CD8-positive, alpha-beta memory T cell (primary cell): Measurements from ENCODE around the gene PRKCD. TPM values are rescaled to one million over a fixed set of nuclear protein-coding genes. Genes with fewer than 3 reads are reported as not detected.

Experiments
- CTCF ChIA-PET: fragments of 350-600 bp; sonication (Branson Sonifier 250); formaldehyde crosslinking; loops from one replicate; lab custom pipeline; 2021; ENCODE audit warnings: antibody characterized with exemption; lab: Charles Lee
- POLR2A ChIA-PET: fragments of 350-600 bp; sonication (Branson Sonifier 250); formaldehyde crosslinking; loops from one replicate; lab custom pipeline; 2021; ENCODE audit warnings: antibody characterized with exemption; lab: Charles Lee
- DNase-seq, 5 donors: peaks; one replicate each; pipeline versions ENCODE4 v3.0.0 to v3.0.0-alpha.2; 2020 to 2022; ENCODE audit warnings: mixed read lengths in 1 of 5
- H3K27ac ChIP-seq: one replicate; pipeline ENCODE4 v1.7.0; 2013; ENCODE audit warnings: low read depth, mild to moderate bottlenecking, low read length, moderate library complexity
- H3K27me3 ChIP-seq: 2 replicates; pipeline ENCODE4 v1.7.0; 2013; ENCODE audit warnings: low read length, mild to moderate bottlenecking; ENCODE audit not compliant: insufficient read depth, poor library complexity, severe bottlenecking
- H3K36me3 ChIP-seq: 2 replicates; pipeline ENCODE4 v1.7.0; 2013; ENCODE audit warnings: mild to moderate bottlenecking, low read length, moderate library complexity; ENCODE audit not compliant: insufficient read depth
- H3K4me1 ChIP-seq: 2 replicates; pipeline ENCODE4 v1.7.0; 2013; ENCODE audit warnings: mild to moderate bottlenecking, low read length, moderate library complexity; ENCODE audit not compliant: insufficient read depth
- H3K4me3 ChIP-seq: 2 replicates; pipeline ENCODE4 v1.7.0; 2013; ENCODE audit warnings: mild to moderate bottlenecking, low read length
- H3K9me3 ChIP-seq: 2 replicates; pipeline ENCODE4 v1.7.0; 2013; ENCODE audit warnings: mild to moderate bottlenecking, low read length
- H3K27ac Mint-ChIP-seq, 8 donors: one replicate each; pipeline ENCODE4 v1.8.0; 2020 to 2021; ENCODE audit warnings: mixed read lengths in 8 of 8, mild to moderate bottlenecking in 6 of 8, inconsistent platforms in 3 of 8, moderate library complexity in 3 of 8
- H3K27me3 Mint-ChIP-seq, 2 donors: one replicate each; pipeline ENCODE4 v1.8.0; 2020 to 2021; ENCODE audit warnings: mixed read lengths in 2 of 2, mild to moderate bottlenecking in 1 of 2, moderate library complexity in 1 of 2
- H3K36me3 Mint-ChIP-seq, 3 donors: one replicate each; pipeline ENCODE4 v1.8.0; 2020 to 2021; ENCODE audit warnings: mixed read lengths in 3 of 3, inconsistent platforms in 1 of 3, mild to moderate bottlenecking in 1 of 3
- H3K4me1 Mint-ChIP-seq, 3 donors: one replicate each; pipeline ENCODE4 v1.8.0; 2020 to 2021; ENCODE audit warnings: mixed read lengths in 3 of 3, inconsistent platforms in 1 of 3, mild to moderate bottlenecking in 1 of 3
- H3K4me3 Mint-ChIP-seq, 7 donors: one replicate each; pipeline ENCODE4 v1.8.0; 2020 to 2021; ENCODE audit warnings: mixed read lengths in 7 of 7, mild to moderate bottlenecking in 6 of 7, moderate library complexity in 4 of 7, inconsistent platforms in 2 of 7
- H3K9me3 Mint-ChIP-seq, 5 donors: one replicate each; pipeline ENCODE4 v1.8.0; 2020 to 2022; ENCODE audit warnings: mixed read lengths in 5 of 5, mild to moderate bottlenecking in 3 of 5, moderate library complexity in 2 of 5, inconsistent platforms in 1 of 5
- polyA plus RNA-seq: library from polyadenylated mRNA; unstranded; fragments of 300-500 nt; fragmentation: Illumina TruSeq; gene quantifications from one replicate; pipeline ENCODE4 v1.2.3, GENCODE V29; 2021
- total RNA-seq, 2 experiments: library from RNA; stranded (reverse); gene quantifications; one replicate each; pipeline ENCODE4 v1.2.3, GENCODE V29; 2021

PRKCD gene
- total RNA-seq (10 to 100 TPM; 27.2 to 27.3 TPM), polyA plus RNA-seq (27.3 TPM)

DNA sequence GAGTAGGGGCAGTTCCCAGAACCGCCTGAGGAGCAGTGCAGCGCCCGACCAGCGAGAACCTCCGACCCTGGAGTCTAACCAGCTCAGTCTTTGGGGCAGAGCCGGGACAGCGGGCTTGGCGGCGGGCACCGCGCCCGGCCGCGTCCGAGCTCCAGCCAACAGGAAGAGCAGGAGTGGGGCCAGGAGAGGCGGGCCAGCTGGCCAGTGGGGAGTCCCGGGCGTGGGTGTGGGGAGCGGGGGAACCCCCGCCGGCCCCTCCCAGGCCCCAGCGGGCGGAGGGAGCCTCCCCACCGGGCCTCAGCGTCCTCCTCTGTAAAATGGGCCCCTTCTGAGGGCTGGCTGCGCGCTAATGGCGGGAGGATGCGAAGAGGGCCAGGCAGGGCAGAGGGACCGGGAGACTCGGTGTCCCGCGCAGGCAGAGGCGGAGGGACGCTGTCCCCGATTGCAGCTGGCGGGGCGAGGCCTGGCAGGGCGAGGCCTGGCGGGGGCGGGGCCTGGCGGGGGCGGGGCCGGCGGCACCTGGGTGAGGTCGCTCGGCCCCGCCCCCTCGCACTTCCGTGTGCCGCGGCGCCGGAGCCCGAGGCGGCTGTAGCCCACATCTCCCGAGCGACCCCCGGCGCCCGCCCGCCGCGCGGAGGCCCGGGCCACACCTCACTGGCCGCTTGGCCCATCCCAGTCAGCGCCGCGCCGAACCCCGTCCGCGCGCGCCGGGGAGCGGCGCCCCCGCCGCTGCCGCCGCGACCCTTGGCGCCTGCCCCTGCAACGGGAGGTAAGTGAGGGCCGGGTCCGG, at the start of gene PRKCD:
Gene PRKCD, plus strand, starts transcription at position 550 of the 790 bp plus-strand sequence. CDS start 17,214 bp downstream, outside the sequence.
- CTCF ChIA-PET = interaction anchor here (0.7 to 1.4 kb wide), 8 partner anchors 20 to 44 kb away, joined by 3 to 8 read pairs (median 5); no protein-coding TSS in a partner anchor
- H3K9me3 ChIP-seq = no peaks in the 10 kb centered on the region
- DNase-seq = peak; percentile 72 to 88 (median 74)
- no peaks in the 10 kb centered on the region for H3K9me3 Mint-ChIP-seq
- H3K27me3 Mint-ChIP-seq = peaks cover 1 to 4% of the 10 kb centered on the region in 2 donors
- H3K27me3 ChIP-seq = peaks cover 5% of the 10 kb centered on the region
- H3K4me3 Mint-ChIP-seq = peak within 1 kb of the TSS; percentile 82 to 97 (median 95)
- no peaks in the 10 kb centered on the region for H3K36me3 ChIP-seq
- H3K27ac ChIP-seq = peak within 1 kb of the TSS; percentile 61
- peaks cover 0 to 9% (median 0%) of the 10 kb centered on the region in 3 donors for H3K36me3 Mint-ChIP-seq
- H3K27ac Mint-ChIP-seq = peak within 1 kb of the TSS; percentile 58 to 94 (median 89)
- POLR2A ChIA-PET = interaction anchor here (1.4 kb wide), 2 partner anchors 9 to 186 kb away, joined by 6 to 10 read pairs; partner anchors contain the start of gene DCP1A
- H3K4me1 ChIP-seq = peaks cover 25% of the 10 kb centered on the region
- H3K4me3 ChIP-seq = peak within 1 kb of the TSS; percentile 75
- peaks cover 22 to 26% (median 26%) of the 10 kb centered on the region in 3 donors for H3K4me1 Mint-ChIP-seq

DNA sequence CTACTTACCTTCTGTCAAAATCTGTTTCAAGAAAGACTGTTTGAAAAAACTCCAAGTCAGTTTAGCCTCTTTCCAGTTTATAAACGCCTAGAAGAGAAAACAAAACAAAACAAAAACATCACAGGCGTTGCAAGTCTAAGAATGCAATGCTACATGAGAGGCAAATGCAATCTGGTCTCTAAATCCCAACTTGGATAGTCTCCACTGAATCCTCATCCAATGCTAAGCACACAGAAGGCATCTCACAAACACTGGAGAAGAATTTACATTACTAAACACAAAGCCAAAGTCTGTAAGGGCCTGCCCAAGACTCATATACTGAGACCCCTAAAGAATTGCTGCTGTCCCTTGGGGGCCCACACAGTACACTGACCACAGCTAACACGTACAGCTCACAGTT, 49.2 kb upstream of the PRKCD start:
- Mint-ChIP-seq H3K9me3 (no peaks in the 10 kb centered on the region), H3K27me3 (no peaks in the 10 kb centered on the region), H3K36me3 (peaks cover 0 to 35% (median 3%) of the 10 kb centered on the region in 3 donors), H3K4me3 (no peak overlapping the region), H3K4me1 (peaks cover 0 to 6% (median 2%) of the 10 kb centered on the region in 3 donors), H3K27ac (no peak overlapping the region)
- Histone ChIP-seq H3K27me3 (no peaks in the 10 kb centered on the region), H3K9me3 (no peaks in the 10 kb centered on the region), H3K4me3 (no peak overlapping the region), H3K4me1 (peaks cover 11% of the 10 kb centered on the region), H3K36me3 (peaks cover 5% of the 10 kb centered on the region), H3K27ac (no peak overlapping the region)
- ChIA-PET CTCF (interaction anchor here (1.0 to 1.8 kb wide), 2 partner anchors 84 to 88 kb away, joined by 3 to 21 read pairs; no protein-coding TSS in a partner anchor), POLR2A (no interaction called here)
- no peak for DNase-seq

DNA sequence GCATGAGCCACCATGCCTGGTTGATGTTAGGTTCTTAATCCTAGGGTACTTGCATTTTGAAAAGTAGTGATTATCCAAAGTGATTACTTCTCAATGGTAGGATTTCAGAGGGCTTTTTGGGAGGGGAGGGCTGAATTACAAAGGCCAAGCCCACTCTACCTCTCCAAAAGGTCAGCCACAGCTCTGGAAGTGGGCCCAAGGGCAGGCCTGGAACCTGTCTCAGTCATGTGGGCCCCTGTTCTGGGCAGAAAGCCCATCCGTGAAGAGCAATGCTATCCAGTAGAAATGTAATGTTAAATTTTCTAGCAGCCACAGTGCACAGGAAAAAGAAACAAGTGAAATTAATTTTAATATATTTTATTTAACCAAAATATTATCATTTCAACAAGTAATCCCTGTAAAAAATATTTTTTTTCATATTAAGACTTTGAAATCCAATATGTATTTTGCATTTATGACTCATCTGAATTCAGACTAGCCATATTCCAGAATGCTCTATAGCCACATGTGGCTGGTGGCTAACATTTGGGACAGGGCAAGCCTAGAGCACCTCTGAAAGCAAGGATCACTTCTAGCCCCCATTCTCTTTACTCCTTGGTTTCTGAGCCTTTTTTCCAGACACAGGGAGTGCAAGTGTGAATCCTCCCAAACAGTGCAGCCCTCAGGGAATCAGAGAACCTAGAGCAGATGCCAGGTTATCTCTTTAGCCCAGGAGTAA, 47.6 kb upstream of the PRKCD start:
- ChIA-PET CTCF (interaction anchor here (0.9 to 7.3 kb wide), 6 partner anchors 19 to 83 kb away, joined by 4 to 99 read pairs (median 8); no protein-coding TSS in a partner anchor), POLR2A (no interaction called here)
- peaks cover 0 to 6% (median 2%) of the 10 kb centered on the region in 3 donors for H3K4me1 Mint-ChIP-seq

DNA sequence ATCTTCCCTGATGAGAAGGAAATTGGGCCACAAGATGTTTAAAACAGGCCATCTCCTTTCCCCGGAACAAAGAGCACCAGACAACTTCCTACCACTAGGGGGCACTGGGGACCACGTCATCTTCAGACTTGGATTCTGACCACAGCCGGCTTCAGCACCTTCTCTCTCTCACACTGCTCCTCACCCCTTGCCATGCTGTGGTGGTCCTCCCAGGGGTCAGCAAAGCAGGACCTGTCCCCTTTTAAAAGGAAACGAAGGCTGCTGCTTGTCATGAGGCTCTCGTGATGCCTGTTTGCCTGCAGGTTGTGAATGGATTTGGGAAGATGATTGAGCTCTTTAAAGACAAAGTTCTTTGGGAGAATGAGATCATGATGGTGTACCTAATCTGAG, 47.0 kb upstream of the PRKCD start:
- peaks cover 0 to 6% (median 2%) of the 10 kb centered on the region in 3 donors for H3K4me1 Mint-ChIP-seq
- peaks cover 0 to 48% (median 8%) of the 10 kb centered on the region in 3 donors for H3K36me3 Mint-ChIP-seq
- Histone ChIP-seq H3K4me3 (no peak overlapping the region), H3K27me3 (no peaks in the 10 kb centered on the region), H3K4me1 (peaks cover 11% of the 10 kb centered on the region), H3K27ac (no peak overlapping the region), H3K36me3 (peaks cover 18% of the 10 kb centered on the region), H3K9me3 (no peaks in the 10 kb centered on the region)
- CTCF ChIA-PET = interaction anchor here (0.6 to 7.3 kb wide), 10 partner anchors 9 to 83 kb away, joined by 4 to 99 read pairs (median 6); no protein-coding TSS in a partner anchor
- peak; percentile 65 to 82 (median 73) for DNase-seq
- no peak overlapping the region for H3K4me3 Mint-ChIP-seq
- H3K9me3 Mint-ChIP-seq = no peaks in the 10 kb centered on the region
- no peaks in the 10 kb centered on the region for H3K27me3 Mint-ChIP-seq
- H3K27ac Mint-ChIP-seq = no peak overlapping the region
- POLR2A ChIA-PET = no interaction called here

More for the DNA sequence above, 47.6 kb upstream of the PRKCD start:
- Histone ChIP-seq H3K27ac (no peak overlapping the region), H3K9me3 (no peaks in the 10 kb centered on the region), H3K27me3 (no peaks in the 10 kb centered on the region), H3K4me1 (peaks cover 11% of the 10 kb centered on the region), H3K36me3 (peaks cover 15% of the 10 kb centered on the region), H3K4me3 (no peak overlapping the region)
- H3K27me3 Mint-ChIP-seq = no peaks in the 10 kb centered on the region
- DNase-seq = peak in 1 of 5 donors; percentile 8
- no peak overlapping the region for H3K4me3 Mint-ChIP-seq
- H3K36me3 Mint-ChIP-seq = peaks cover 0 to 47% (median 5%) of the 10 kb centered on the region in 3 donors
- H3K27ac Mint-ChIP-seq = no peak overlapping the region
- H3K9me3 Mint-ChIP-seq = no peaks in the 10 kb centered on the region

DNA sequence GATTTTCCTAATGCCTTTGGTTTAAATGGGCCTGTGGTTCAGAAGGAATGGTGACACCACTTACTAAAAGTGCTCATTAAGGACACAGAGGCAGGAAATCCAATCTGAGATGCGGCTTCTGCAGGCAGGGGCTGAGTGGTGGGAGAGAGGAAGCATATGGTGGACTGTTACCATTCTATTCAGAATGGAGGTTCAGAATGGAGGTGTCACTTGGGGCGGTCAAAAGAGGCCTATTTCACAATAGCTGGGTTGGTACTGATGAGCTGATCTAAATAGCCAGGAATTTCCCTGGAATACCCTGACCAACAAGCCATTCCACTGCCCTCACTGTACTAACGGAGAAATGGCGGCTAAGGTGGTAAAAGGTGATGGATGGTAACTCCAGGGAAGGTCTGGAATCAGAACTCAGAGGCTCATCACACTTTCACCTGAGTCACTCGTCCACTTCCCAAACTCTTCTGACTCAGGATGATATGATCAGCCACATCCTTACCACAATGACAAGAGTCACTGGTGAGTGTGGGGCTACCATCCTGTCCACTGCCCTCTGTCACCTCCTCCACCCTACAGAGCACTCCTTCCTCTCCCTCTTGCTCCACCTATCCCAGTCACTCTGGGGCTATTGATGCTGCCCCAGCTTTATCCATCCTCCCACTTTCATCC, 46.5 kb upstream of the PRKCD start:
- Mint-ChIP-seq H3K36me3 (peaks cover 0 to 49% (median 8%) of the 10 kb centered on the region in 3 donors), H3K27me3 (no peaks in the 10 kb centered on the region), H3K4me3 (no peak overlapping the region), H3K9me3 (no peaks in the 10 kb centered on the region), H3K4me1 (peaks cover 0 to 6% (median 0%) of the 10 kb centered on the region in 3 donors), H3K27ac (no peak overlapping the region)
- no peaks in the 10 kb centered on the region for H3K9me3 ChIP-seq
- CTCF ChIA-PET = interaction anchor here (0.6 to 7.3 kb wide), 10 partner anchors 8 to 82 kb away, joined by 4 to 99 read pairs (median 6); no protein-coding TSS in a partner anchor
- H3K27ac ChIP-seq = no peak overlapping the region
- peaks cover 24% of the 10 kb centered on the region for H3K36me3 ChIP-seq
- H3K4me3 ChIP-seq = no peak overlapping the region
- H3K4me1 ChIP-seq = peaks cover 9% of the 10 kb centered on the region
- no peak for DNase-seq
- POLR2A ChIA-PET = no interaction called here
- H3K27me3 ChIP-seq = no peaks in the 10 kb centered on the region

DNA sequence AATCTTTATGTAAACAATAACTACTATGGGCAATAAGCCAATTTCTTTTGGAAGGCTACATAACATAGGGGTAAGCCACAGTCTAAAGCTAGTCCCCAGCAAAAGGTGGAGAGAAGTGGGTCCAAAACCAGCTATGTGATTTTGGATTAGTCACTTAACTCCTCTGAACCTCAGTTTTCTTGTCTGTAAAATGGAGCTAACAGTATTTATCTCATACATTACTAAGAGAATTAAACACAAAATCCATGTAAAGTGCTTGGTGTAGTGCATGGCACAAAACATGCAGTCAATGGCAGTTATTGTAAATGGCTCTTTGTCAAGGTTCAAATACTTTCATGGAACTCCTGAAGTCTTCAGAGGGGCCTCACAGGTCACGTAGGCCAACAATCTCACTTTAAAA, 44.1 kb upstream of the PRKCD start:
- ChIA-PET POLR2A (no interaction called here), CTCF (interaction anchor here (0.9 to 7.3 kb wide), 6 partner anchors 11 to 593 kb away, joined by 3 to 99 read pairs (median 4); no protein-coding TSS in a partner anchor)
- DNase-seq = no peak
- H3K9me3 Mint-ChIP-seq = no peaks in the 10 kb centered on the region
- H3K9me3 ChIP-seq = no peaks in the 10 kb centered on the region
- H3K27me3 ChIP-seq = no peaks in the 10 kb centered on the region
- H3K4me3 ChIP-seq = no peak overlapping the region
- H3K27ac Mint-ChIP-seq = no peak overlapping the region
- H3K27ac ChIP-seq = no peak overlapping the region
- H3K4me1 Mint-ChIP-seq = peaks cover 0 to 2% (median 0%) of the 10 kb centered on the region in 3 donors
- no peaks in the 10 kb centered on the region for H3K27me3 Mint-ChIP-seq
- H3K4me3 Mint-ChIP-seq = no peak overlapping the region
- H3K36me3 Mint-ChIP-seq = peaks cover 0 to 54% (median 16%) of the 10 kb centered on the region in 3 donors
- no peaks in the 10 kb centered on the region for H3K4me1 ChIP-seq
- peaks cover 38% of the 10 kb centered on the region for H3K36me3 ChIP-seq

DNA sequence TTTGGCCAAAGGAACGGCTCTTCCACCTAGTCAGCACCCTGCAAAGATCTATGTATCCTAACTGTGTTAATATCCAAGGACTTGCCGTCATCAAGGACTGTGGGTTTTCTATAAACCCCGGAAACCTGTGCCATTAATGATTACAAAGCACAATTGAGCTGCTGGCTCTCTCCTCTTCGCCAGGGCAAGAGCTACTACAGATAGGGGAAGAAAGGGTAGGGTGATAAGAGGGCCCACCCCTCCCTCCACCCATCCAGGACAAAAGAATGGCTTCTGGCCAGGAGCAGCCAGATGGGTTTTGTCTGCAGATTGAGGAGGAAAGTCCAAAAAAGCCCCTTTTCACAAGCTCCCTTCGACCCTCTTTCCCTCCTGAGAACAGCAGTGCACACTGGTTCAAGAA, 40.7 kb upstream of the PRKCD start:
- no peaks in the 10 kb centered on the region for H3K27me3 ChIP-seq
- DNase-seq = no peak

More for the DNA sequence above, 40.7 kb upstream of the PRKCD start:
- Mint-ChIP-seq H3K4me1 (peaks cover 2 to 4% (median 4%) of the 10 kb centered on the region in 3 donors), H3K27me3 (no peaks in the 10 kb centered on the region), H3K36me3 (peaks cover 0 to 85% (median 35%) of the 10 kb centered on the region in 3 donors), H3K9me3 (no peaks in the 10 kb centered on the region), H3K4me3 (no peak overlapping the region), H3K27ac (peak overlapping the region in 1 of 8 donors; percentile 3)
- peaks cover 64% of the 10 kb centered on the region for H3K36me3 ChIP-seq
- no peak overlapping the region for H3K27ac ChIP-seq
- H3K4me1 ChIP-seq = no peaks in the 10 kb centered on the region
- POLR2A ChIA-PET = no interaction called here
- no peak overlapping the region for H3K4me3 ChIP-seq
- H3K9me3 ChIP-seq = no peaks in the 10 kb centered on the region
- CTCF ChIA-PET = interaction anchor here (7.3 kb wide), 1 partner anchor 76 kb away, joined by 99 read pairs; no protein-coding TSS in a partner anchor
